ENCODE measurements around the gene TFDP1. TPM values are rescaled to one million over a fixed set of nuclear protein-coding genes. Genes with fewer than 3 reads are reported as not detected.
"Not testable (repeated sequence)": the region's sequence is repeated elsewhere in the genome, so short reads cannot be mapped to it uniquely, and the experiment has no call there.

TFDP1 gene
- polyA plus RNA-seq, 1 experiment = 99.8 TPM

GRCh38 chr13:113592571-113592970 lies 8.0 kb downstream of the TFDP1 start:
- CTCF ChIA-PET = no interaction called here
- no peak for TF ChIP-seq CTCF (IDR thresholded peaks at IDR 0.05; ENCODE audit: insufficient read depth, low read depth, low read length)

GRCh38 chr13:113594066-113594821 lies 9.7 kb downstream of the TFDP1 start:
- CTCF ChIA-PET = interaction anchor here (0.9 kb wide), 1 partner anchor 32 kb away, joined by 4 read pairs; no protein-coding TSS in a partner anchor
- H3K4me3 ChIP-seq (ENCODE audit: low read depth, low read length) = not testable (repeated sequence)

More at GRCh38 chr13:113592571-113592970, 8.0 kb downstream of the TFDP1 start:
- POLR2A ChIA-PET = no interaction called here
- Histone ChIP-seq H3K27me3 (ENCODE audit: control insufficient read depth, insufficient read depth, low read length) (no peaks in the 10 kb centered on the region), H3K4me3 (ENCODE audit: low read depth, low read length) (no peak overlapping the region), H3K36me3 (ENCODE audit: control insufficient read depth, insufficient read depth, low read length) (peaks cover 22% of the 10 kb centered on the region)
- DNase-seq (ENCODE audit: low read depth) = no peak

GRCh38 chr13:113595131-113595530 lies 10.6 kb downstream of the TFDP1 start:
- no peaks in the 10 kb centered on the region for H3K27me3 ChIP-seq (ENCODE audit: control insufficient read depth, insufficient read depth, low read length)
- no peak for DNase-seq (ENCODE audit: low read depth)
- no peak for TF ChIP-seq CTCF (IDR thresholded peaks at IDR 0.05; ENCODE audit: insufficient read depth, low read depth, low read length)
- POLR2A ChIA-PET = no interaction called here
- no peak overlapping the region for H3K4me3 ChIP-seq (ENCODE audit: low read depth, low read length)
- CTCF ChIA-PET = no interaction called here
- peaks cover 17% of the 10 kb centered on the region for H3K36me3 ChIP-seq (ENCODE audit: control insufficient read depth, insufficient read depth, low read length)

More at GRCh38 chr13:113594066-113594821, 9.7 kb downstream of the TFDP1 start:
- POLR2A ChIA-PET; DNase-seq (ENCODE audit: low read depth); H3K27me3 ChIP-seq (ENCODE audit: control insufficient read depth, insufficient read depth, low read length): not testable (repeated sequence)
- H3K36me3 ChIP-seq (ENCODE audit: control insufficient read depth, insufficient read depth, low read length) = peaks cover 22% of the 10 kb centered on the region

- ChIA-PET CTCF (no interaction called here), POLR2A (no interaction called here)
- DNase-seq (ENCODE audit: low read depth) = no peak
- TF ChIP-seq CTCF (IDR thresholded peaks at IDR 0.05; ENCODE audit: insufficient read depth, low read depth, low read length) = no peak
- Histone ChIP-seq H3K36me3 (ENCODE audit: control insufficient read depth, insufficient read depth, low read length) (peaks cover 18% of the 10 kb centered on the region), H3K4me3 (ENCODE audit: low read depth, low read length) (no peak overlapping the region), H3K27me3 (ENCODE audit: control insufficient read depth, insufficient read depth, low read length) (no peaks in the 10 kb centered on the region)
Measured at GRCh38 chr13:113596321-113597200, 12.0 kb downstream of the TFDP1 start.

- POLR2A ChIA-PET = no interaction called here
- H3K4me3 ChIP-seq (ENCODE audit: low read depth, low read length) = no peak overlapping the region
- TF ChIP-seq CTCF (IDR thresholded peaks at IDR 0.05; ENCODE audit: insufficient read depth, low read depth, low read length) = no peak
Measured at GRCh38 chr13:113597391-113598080, 13.0 kb downstream of the TFDP1 start.

More at GRCh38 chr13:113597391-113598080, 13.0 kb downstream of the TFDP1 start:
- no peak for DNase-seq (ENCODE audit: low read depth)
- Histone ChIP-seq H3K27me3 (ENCODE audit: control insufficient read depth, insufficient read depth, low read length) (no peaks in the 10 kb centered on the region), H3K36me3 (ENCODE audit: control insufficient read depth, insufficient read depth, low read length) (peaks cover 18% of the 10 kb centered on the region)
- CTCF ChIA-PET = no interaction called here
